A673 (cell line): ENCODE results near the gene CST2. TPM values are rescaled to one million over a fixed set of nuclear protein-coding genes. Genes with fewer than 3 reads are reported as not detected.
"Not testable (repeated sequence)": the region's sequence is repeated elsewhere in the genome, so short reads cannot be mapped to it uniquely, and the experiment has no call there.

ENCODE experiments used
- BruUV-seq: library from RNA; stranded (reverse); fragments of 400-500 nt; replicated peaks from 2 replicates; lab custom pipeline; 2021; lab: Mats Ljungman, UMichigan
- CTCF ChIA-PET: fragments of 300-600 bp; sonication (Branson Sonifier 250); formaldehyde crosslinking; loops from one replicate; lab custom pipeline; 2022; ENCODE audit warnings: antibody characterized with exemption; lab: Charles Lee
- POLR2A ChIA-PET: fragments of 300-600 bp; sonication (Branson Sonifier 250); formaldehyde crosslinking; loops from one replicate; lab custom pipeline; 2022; ENCODE audit warnings: antibody characterized with exemption; ENCODE audit not compliant: low non-redundant PET; lab: Charles Lee
- DNase-seq: peaks from one replicate; pipeline ENCODE4 v3.0.0-alpha.2; 2015; ENCODE audit warnings: low spot score
- H3K27ac ChIP-seq: fragments of 200-600 bp; sonication (generic); 2 replicates; pipeline ENCODE4 v1.5.1; 2016; ENCODE audit warnings: mixed run types, low read depth, mild to moderate bottlenecking, mixed read lengths, antibody characterized with exemption, low read length; ENCODE audit not compliant: poor library complexity, severe bottlenecking
- H3K27me3 ChIP-seq: fragments of 200-600 bp; sonication (generic); replicated peaks from 2 replicates; pipeline ENCODE4 v1.6.1; 2017; ENCODE audit warnings: mixed run types, low read depth, mild to moderate bottlenecking, mixed read lengths, antibody characterized with exemption, low read length; ENCODE audit not compliant: insufficient read depth, poor library complexity
- H3K36me3 ChIP-seq: fragments of 200-600 bp; sonication (generic); 2 replicates; pipeline ENCODE4 v1.6.1; 2016; ENCODE audit warnings: mixed run types, mild to moderate bottlenecking, mixed read lengths, antibody characterized with exemption, low read length; ENCODE audit not compliant: insufficient read depth, poor library complexity, severe bottlenecking
- H3K4me1 ChIP-seq: fragments of 200-600 bp; sonication (generic); 2 replicates; pipeline ENCODE4 v1.6.1; 2017; ENCODE audit warnings: mixed run types, mild to moderate bottlenecking, mixed read lengths, antibody characterized with exemption, low read length; ENCODE audit not compliant: insufficient read depth, poor library complexity, severe bottlenecking
- H3K4me3 ChIP-seq: fragments of 200-600 bp; sonication (generic); 2 replicates; pipeline ENCODE4 v1.5.1; 2016; ENCODE audit warnings: low read depth, mixed run types, mild to moderate bottlenecking, mixed read lengths, low read length; ENCODE audit not compliant: poor library complexity, severe bottlenecking
- H3K9me3 ChIP-seq: fragments of 200-600 bp; sonication (generic); 2 replicates; pipeline ENCODE4 v1.6.1; 2016; ENCODE audit warnings: mixed run types, low read depth, mild to moderate bottlenecking, mixed read lengths, antibody characterized with exemption, low read length; ENCODE audit not compliant: poor library complexity, severe bottlenecking
- EZH2 ChIP-seq: fragments of 200-600 bp; sonication (generic); IDR thresholded peaks from 2 replicates; pipeline ENCODE4 v1.6.1; 2017; ENCODE audit warnings: borderline replicate concordance, low read depth, mild to moderate bottlenecking, mixed read lengths, antibody characterized with exemption, low read length; ENCODE audit not compliant: poor library complexity, severe bottlenecking
- intact Hi-C: fragments of 100-400 bp; cut with micrococcal nuclease; formaldehyde crosslinking; loops from one replicate; pipeline ENCODE4 v1.10.0; 2022; ENCODE audit not compliant: unreplicated experiment
- total RNA-seq: library from RNA; stranded (reverse); gene quantifications from 2 replicates; pipeline ENCODE4 v1.2.3, GENCODE V29; 2021
- TF ChIP-seq, protein P1 (sequence below): fragments of 300-800, 200-600 bp; sonication (generic); conservative IDR thresholded peaks from 2 replicates; pipeline ENCODE4 v1.5.1; 2017; ENCODE audit warnings: low read depth, mild to moderate bottlenecking, antibody characterized with exemption, low read length, moderate library complexity, mixed read lengths

CST2 gene
- total RNA-seq, 1 experiment from 2014 or later = not detected

DNA sequence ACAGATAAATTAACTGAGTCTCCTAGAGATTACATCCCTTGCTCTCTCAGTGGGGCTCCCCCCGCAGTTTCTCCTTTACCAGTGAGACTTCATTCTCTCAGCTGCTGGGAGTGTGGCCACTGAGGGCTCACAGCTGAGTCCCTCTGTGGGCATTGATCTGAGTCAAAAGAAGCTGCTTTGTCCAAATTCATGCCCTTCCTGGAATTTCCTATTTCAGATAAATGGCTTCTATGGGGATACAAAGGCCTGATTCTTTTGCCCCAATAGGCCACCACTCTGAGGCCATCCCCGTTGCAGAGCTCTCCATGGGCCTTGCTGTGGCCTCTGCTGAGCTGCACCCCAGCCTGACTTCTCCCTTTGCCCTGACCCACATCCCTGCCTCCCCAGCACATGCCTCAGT lies 43.0 kb upstream of the CST2 start:
- BruUV-seq = no TSS peak
- no peak overlapping the region for H3K4me3 ChIP-seq
- no peak for DNase-seq
- no peaks in the 10 kb centered on the region for H3K4me1 ChIP-seq
- H3K9me3 ChIP-seq = no peaks in the 10 kb centered on the region
- H3K27me3 ChIP-seq = peaks cover 37% of the 10 kb centered on the region
- ChIA-PET POLR2A (no interaction called here), CTCF (no interaction called here)
- H3K27ac ChIP-seq = no peak overlapping the region
- TF ChIP-seq EZH2 = no peak
- TF ChIP-seq, protein P1, sequence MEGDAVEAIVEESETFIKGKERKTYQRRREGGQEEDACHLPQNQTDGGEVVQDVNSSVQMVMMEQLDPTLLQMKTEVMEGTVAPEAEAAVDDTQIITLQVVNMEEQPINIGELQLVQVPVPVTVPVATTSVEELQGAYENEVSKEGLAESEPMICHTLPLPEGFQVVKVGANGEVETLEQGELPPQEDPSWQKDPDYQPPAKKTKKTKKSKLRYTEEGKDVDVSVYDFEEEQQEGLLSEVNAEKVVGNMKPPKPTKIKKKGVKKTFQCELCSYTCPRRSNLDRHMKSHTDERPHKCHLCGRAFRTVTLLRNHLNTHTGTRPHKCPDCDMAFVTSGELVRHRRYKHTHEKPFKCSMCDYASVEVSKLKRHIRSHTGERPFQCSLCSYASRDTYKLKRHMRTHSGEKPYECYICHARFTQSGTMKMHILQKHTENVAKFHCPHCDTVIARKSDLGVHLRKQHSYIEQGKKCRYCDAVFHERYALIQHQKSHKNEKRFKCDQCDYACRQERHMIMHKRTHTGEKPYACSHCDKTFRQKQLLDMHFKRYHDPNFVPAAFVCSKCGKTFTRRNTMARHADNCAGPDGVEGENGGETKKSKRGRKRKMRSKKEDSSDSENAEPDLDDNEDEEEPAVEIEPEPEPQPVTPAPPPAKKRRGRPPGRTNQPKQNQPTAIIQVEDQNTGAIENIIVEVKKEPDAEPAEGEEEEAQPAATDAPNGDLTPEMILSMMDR = no peak
- no peaks in the 10 kb centered on the region for H3K36me3 ChIP-seq
- intact Hi-C loops = no loop called here

DNA sequence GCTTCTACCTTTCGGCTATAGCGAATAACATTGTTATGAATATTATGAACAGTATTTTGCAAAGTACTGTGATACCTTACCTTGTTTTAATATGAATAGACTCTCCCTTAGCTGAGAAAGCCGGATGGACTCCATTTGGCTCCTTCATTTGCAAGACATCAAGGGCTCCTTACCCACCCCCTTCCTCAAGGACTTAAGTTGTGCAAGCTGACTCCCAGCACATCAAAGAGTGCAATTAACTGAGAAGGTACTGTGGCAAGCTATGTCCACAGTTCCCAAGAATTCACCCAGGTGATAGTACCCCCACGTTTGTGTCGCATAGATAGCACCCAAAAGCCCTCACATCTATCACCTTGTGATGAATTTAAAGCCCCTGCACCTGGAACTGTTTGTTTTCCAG lies 41.8 kb upstream of the CST2 start:
- H3K9me3 ChIP-seq = no peaks in the 10 kb centered on the region
- ChIA-PET POLR2A (no interaction called here), CTCF (no interaction called here)
- BruUV-seq = no TSS peak
- no peaks in the 10 kb centered on the region for H3K4me1 ChIP-seq
- no peak overlapping the region for H3K27ac ChIP-seq
- intact Hi-C loops = no loop called here
- no peak overlapping the region for H3K4me3 ChIP-seq
- no peak for DNase-seq
- no peaks in the 10 kb centered on the region for H3K36me3 ChIP-seq
- peaks cover 37% of the 10 kb centered on the region for H3K27me3 ChIP-seq
- no peak for TF ChIP-seq EZH2

DNA sequence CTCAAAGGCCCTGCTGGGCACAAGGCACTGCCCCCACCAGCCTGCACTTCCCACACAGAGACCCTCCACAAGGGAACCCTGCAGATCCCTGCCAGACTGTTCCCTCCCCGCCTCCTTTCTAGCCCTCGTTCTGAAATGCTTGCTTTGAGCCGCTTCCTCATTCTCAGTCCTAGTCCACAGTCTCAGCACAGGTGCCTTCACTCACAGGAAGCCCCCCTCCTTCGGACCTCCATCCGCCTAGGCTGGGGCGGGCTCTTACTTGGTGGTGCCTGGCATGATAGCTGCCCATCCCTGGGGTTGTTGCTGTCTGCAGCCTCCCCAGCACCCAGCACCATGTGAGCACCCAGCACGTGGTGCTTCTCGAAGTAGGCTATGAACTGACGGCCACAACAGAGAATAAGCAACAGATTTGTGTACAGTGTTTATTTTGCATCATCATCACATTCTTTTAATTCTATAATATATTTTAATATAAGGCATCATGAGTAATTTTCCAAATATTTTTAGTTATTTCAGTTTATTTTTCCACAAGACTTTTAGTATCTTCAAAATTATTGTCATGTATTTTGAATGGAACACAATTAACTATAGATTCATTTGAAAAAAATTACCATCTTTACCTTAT lies 40.7 kb upstream of the CST2 start:
- H3K36me3 ChIP-seq = no peaks in the 10 kb centered on the region
- H3K27me3 ChIP-seq = peaks cover 37% of the 10 kb centered on the region
- H3K4me3 ChIP-seq = no peak overlapping the region
- ChIA-PET POLR2A (no interaction called here), CTCF (no interaction called here)
- no TSS peak for BruUV-seq
- H3K4me1 ChIP-seq = no peaks in the 10 kb centered on the region
- TF ChIP-seq, protein P1 = no peak
- no peak for TF ChIP-seq EZH2
- no peak overlapping the region for H3K27ac ChIP-seq
- intact Hi-C loops = no loop called here
- no peak for DNase-seq
- H3K9me3 ChIP-seq = no peaks in the 10 kb centered on the region

DNA sequence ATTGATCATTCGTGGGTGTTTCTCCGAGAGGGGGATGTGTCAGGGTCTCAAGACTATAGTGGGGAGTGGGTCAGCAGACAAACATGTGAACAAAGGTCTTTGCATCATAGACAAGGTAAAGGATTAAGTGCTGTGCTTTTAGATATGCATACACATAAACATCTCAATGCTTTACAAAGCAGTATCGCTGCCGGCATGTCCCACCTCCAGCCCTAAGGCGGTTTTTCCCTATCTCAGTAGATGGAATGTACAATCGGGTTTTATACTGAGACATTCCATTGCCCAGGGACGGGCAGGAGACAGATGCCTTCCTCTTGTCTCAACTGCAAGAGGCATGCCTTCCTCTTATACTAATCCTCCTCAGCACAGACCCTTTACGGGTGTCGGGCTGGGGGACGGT lies 34.2 kb upstream of the CST2 start:
- POLR2A ChIA-PET, intact Hi-C loops, BruUV-seq: not testable (repeated sequence)

More for the DNA sequence above, 34.2 kb upstream of the CST2 start:
- H3K4me1 ChIP-seq, H3K27ac ChIP-seq, H3K4me3 ChIP-seq, H3K27me3 ChIP-seq, H3K36me3 ChIP-seq, CTCF ChIA-PET, H3K9me3 ChIP-seq, DNase-seq: not testable (repeated sequence)
